Mammary epithelial cell (primary cell): Measurements from ENCODE around the gene CORO2B.

Source experiments
- CTCF ChIP-seq, 2 donors: IDR thresholded peaks in 1 of 2; conservative IDR thresholded peaks in 1 of 2; 2 replicates each; pipeline ENCODE4 v1.5.1; 2011 to 2012; ENCODE audit warnings: inconsistent platforms in 2 of 2, low read length in 2 of 2, mild to moderate bottlenecking in 2 of 2, control low read depth in 1 of 2, low read depth in 1 of 2; ENCODE audit not compliant: insufficient read depth in 1 of 2; ENCODE audit errors: extremely low read depth in 1 of 2
- EZH2 ChIP-seq: IDR thresholded peaks from 2 replicates; pipeline ENCODE4 v1.6.1; 2012; ENCODE audit warnings: low read length, inconsistent platforms, borderline replicate concordance

GRCh38 chr15:68627476-68627875 is 48.7 kb downstream of the CORO2B start:
- TF ChIP-seq CTCF (conservative IDR thresholded peaks at IDR 0.05 in 1 of 2, IDR thresholded peaks at IDR 0.05 in 1 of 2; ENCODE audit: extremely low read depth in 1 of 2, insufficient read depth in 1 of 2, low read depth in 1 of 2, low read length in 2 of 2): no peak
- no peak for TF ChIP-seq EZH2
